ENCODE results near the gene BBX.
"Not testable (repeated sequence)": the region's sequence is repeated elsewhere in the genome, so short reads cannot be mapped to it uniquely, and the experiment has no call there.

Gene BBX

GRCh38 chr3:107683447-107683846 lies 160.7 kb downstream of the BBX start:
- Histone ChIP-seq H3K4me3 (ENCODE audit: low read length in 2 of 2) (no peak overlapping the region), H3K27me3 (ENCODE audit: control insufficient read depth in 1 of 2, insufficient read depth in 2 of 2, low read length in 2 of 2) (no peaks in the 10 kb centered on the region), H3K4me1 (ENCODE audit: control insufficient read depth, insufficient read depth, low read length) (no peaks in the 10 kb centered on the region), H3K36me3 (ENCODE audit: control insufficient read depth in 2 of 2, insufficient read depth in 2 of 2, low read length in 2 of 2) (no peaks in the 10 kb centered on the region), H3K9ac (ENCODE audit: low read length in 2 of 2) (no peak overlapping the region), H3K27ac (ENCODE audit: low read length) (no peak overlapping the region), H3K9me3 (ENCODE audit: control insufficient read depth in 2 of 2, low read length in 2 of 2) (no peaks in the 10 kb centered on the region)

GRCh38 chr3:107684431-107684925 lies 161.7 kb downstream of the BBX start:
- no peaks in the 10 kb centered on the region for H3K27me3 ChIP-seq (ENCODE audit: control insufficient read depth in 1 of 2, insufficient read depth in 2 of 2, low read length in 2 of 2)
- no peaks in the 10 kb centered on the region for H3K4me1 ChIP-seq (ENCODE audit: control insufficient read depth, insufficient read depth, low read length)
- no peak overlapping the region for H3K9ac ChIP-seq (ENCODE audit: low read length in 2 of 2)
- H3K27ac ChIP-seq (ENCODE audit: low read length) = no peak overlapping the region
- no peak overlapping the region for H3K4me3 ChIP-seq (ENCODE audit: low read length in 2 of 2)
- H3K36me3 ChIP-seq (ENCODE audit: control insufficient read depth in 2 of 2, insufficient read depth in 2 of 2, low read length in 2 of 2) = no peaks in the 10 kb centered on the region
- H3K9me3 ChIP-seq (ENCODE audit: control insufficient read depth in 2 of 2, low read length in 2 of 2) = no peaks in the 10 kb centered on the region

- Histone ChIP-seq H3K27ac (ENCODE audit: low read length) (no peak overlapping the region), H3K36me3 (ENCODE audit: control insufficient read depth in 2 of 2, insufficient read depth in 2 of 2, low read length in 2 of 2) (no peaks in the 10 kb centered on the region), H3K4me3 (ENCODE audit: low read length in 2 of 2) (no peak overlapping the region), H3K9ac (ENCODE audit: low read length in 2 of 2) (no peak overlapping the region), H3K4me1 (ENCODE audit: control insufficient read depth, insufficient read depth, low read length) (no peaks in the 10 kb centered on the region), H3K27me3 (ENCODE audit: control insufficient read depth in 1 of 2, insufficient read depth in 2 of 2, low read length in 2 of 2) (no peaks in the 10 kb centered on the region), H3K9me3 (ENCODE audit: control insufficient read depth in 2 of 2, low read length in 2 of 2) (no peaks in the 10 kb centered on the region)
Observed at GRCh38 chr3:107685383-107685782, 162.6 kb downstream of the BBX start.

GRCh38 chr3:107687056-107687581 lies 164.4 kb downstream of the BBX start:
- Histone ChIP-seq H3K4me3 (ENCODE audit: low read length in 2 of 2) (no peak overlapping the region), H3K9ac (ENCODE audit: low read length in 2 of 2) (no peak overlapping the region), H3K4me1 (ENCODE audit: control insufficient read depth, insufficient read depth, low read length) (no peaks in the 10 kb centered on the region), H3K36me3 (ENCODE audit: control insufficient read depth in 2 of 2, insufficient read depth in 2 of 2, low read length in 2 of 2) (no peaks in the 10 kb centered on the region), H3K27me3 (ENCODE audit: control insufficient read depth in 1 of 2, insufficient read depth in 2 of 2, low read length in 2 of 2) (no peaks in the 10 kb centered on the region), H3K9me3 (ENCODE audit: control insufficient read depth in 2 of 2, low read length in 2 of 2) (no peaks in the 10 kb centered on the region), H3K27ac (ENCODE audit: low read length) (no peak overlapping the region)

- no peaks in the 10 kb centered on the region for H3K9me3 ChIP-seq (ENCODE audit: control insufficient read depth in 2 of 2, low read length in 2 of 2)
- no peaks in the 10 kb centered on the region for H3K4me1 ChIP-seq (ENCODE audit: control insufficient read depth, insufficient read depth, low read length)
- no peaks in the 10 kb centered on the region for H3K36me3 ChIP-seq (ENCODE audit: control insufficient read depth in 2 of 2, insufficient read depth in 2 of 2, low read length in 2 of 2)
- H3K4me3 ChIP-seq (ENCODE audit: low read length in 2 of 2) = no peak overlapping the region
- H3K27ac ChIP-seq (ENCODE audit: low read length) = no peak overlapping the region
- H3K27me3 ChIP-seq (ENCODE audit: control insufficient read depth in 1 of 2, insufficient read depth in 2 of 2, low read length in 2 of 2) = no peaks in the 10 kb centered on the region
- H3K9ac ChIP-seq (ENCODE audit: low read length in 2 of 2) = no peak overlapping the region
Observed at GRCh38 chr3:107689355-107689754, 166.6 kb downstream of the BBX start.

- no peaks in the 10 kb centered on the region for H3K9me3 ChIP-seq (ENCODE audit: control insufficient read depth in 2 of 2, low read length in 2 of 2)
- no peaks in the 10 kb centered on the region for H3K36me3 ChIP-seq (ENCODE audit: control insufficient read depth in 2 of 2, insufficient read depth in 2 of 2, low read length in 2 of 2)
- no peaks in the 10 kb centered on the region for H3K27me3 ChIP-seq (ENCODE audit: control insufficient read depth in 1 of 2, insufficient read depth in 2 of 2, low read length in 2 of 2)
- no peaks in the 10 kb centered on the region for H3K4me1 ChIP-seq (ENCODE audit: control insufficient read depth, insufficient read depth, low read length)
- no peak overlapping the region for H3K27ac ChIP-seq (ENCODE audit: low read length)
- no peak overlapping the region for H3K9ac ChIP-seq (ENCODE audit: low read length in 2 of 2)
- H3K4me3 ChIP-seq (ENCODE audit: low read length in 2 of 2) = no peak overlapping the region
Observed at GRCh38 chr3:107690522-107691138, 167.9 kb downstream of the BBX start.

GRCh38 chr3:107691984-107692383 lies 169.2 kb downstream of the BBX start:
- not testable (repeated sequence) for H3K9me3 ChIP-seq (ENCODE audit: control insufficient read depth in 2 of 2, low read length in 2 of 2); H3K27ac ChIP-seq (ENCODE audit: low read length); H3K36me3 ChIP-seq (ENCODE audit: control insufficient read depth in 2 of 2, insufficient read depth in 2 of 2, low read length in 2 of 2); H3K9ac ChIP-seq (ENCODE audit: low read length in 2 of 2); H3K27me3 ChIP-seq (ENCODE audit: control insufficient read depth in 1 of 2, insufficient read depth in 2 of 2, low read length in 2 of 2); H3K4me3 ChIP-seq (ENCODE audit: low read length in 2 of 2); H3K4me1 ChIP-seq (ENCODE audit: control insufficient read depth, insufficient read depth, low read length)

- not testable (repeated sequence) for H3K4me1 ChIP-seq (ENCODE audit: control insufficient read depth, insufficient read depth, low read length); H3K27me3 ChIP-seq (ENCODE audit: control insufficient read depth in 1 of 2, insufficient read depth in 2 of 2, low read length in 2 of 2); H3K9ac ChIP-seq (ENCODE audit: low read length in 2 of 2); H3K36me3 ChIP-seq (ENCODE audit: control insufficient read depth in 2 of 2, insufficient read depth in 2 of 2, low read length in 2 of 2); H3K4me3 ChIP-seq (ENCODE audit: low read length in 2 of 2); H3K9me3 ChIP-seq (ENCODE audit: control insufficient read depth in 2 of 2, low read length in 2 of 2); H3K27ac ChIP-seq (ENCODE audit: low read length)
Observed at GRCh38 chr3:107697348-107697747, 174.6 kb downstream of the BBX start.

GRCh38 chr3:107697855-107698254 lies 175.1 kb downstream of the BBX start:
- not testable (repeated sequence) for H3K27ac ChIP-seq (ENCODE audit: low read length)

GRCh38 chr3:107699682-107700081 lies 176.9 kb downstream of the BBX start:
- no peaks in the 10 kb centered on the region for H3K36me3 ChIP-seq (ENCODE audit: control insufficient read depth in 2 of 2, insufficient read depth in 2 of 2, low read length in 2 of 2)
- H3K4me3 ChIP-seq (ENCODE audit: low read length in 2 of 2) = no peak overlapping the region
- no peaks in the 10 kb centered on the region for H3K27me3 ChIP-seq (ENCODE audit: control insufficient read depth in 1 of 2, insufficient read depth in 2 of 2, low read length in 2 of 2)
- no peak overlapping the region for H3K9ac ChIP-seq (ENCODE audit: low read length in 2 of 2)
- no peaks in the 10 kb centered on the region for H3K4me1 ChIP-seq (ENCODE audit: control insufficient read depth, insufficient read depth, low read length)
- H3K9me3 ChIP-seq (ENCODE audit: control insufficient read depth in 2 of 2, low read length in 2 of 2) = no peaks in the 10 kb centered on the region
- no peak overlapping the region for H3K27ac ChIP-seq (ENCODE audit: low read length)

More at GRCh38 chr3:107697855-107698254, 175.1 kb downstream of the BBX start:
- not testable (repeated sequence) for H3K9ac ChIP-seq (ENCODE audit: low read length in 2 of 2); H3K27me3 ChIP-seq (ENCODE audit: control insufficient read depth in 1 of 2, insufficient read depth in 2 of 2, low read length in 2 of 2); H3K4me1 ChIP-seq (ENCODE audit: control insufficient read depth, insufficient read depth, low read length); H3K36me3 ChIP-seq (ENCODE audit: control insufficient read depth in 2 of 2, insufficient read depth in 2 of 2, low read length in 2 of 2); H3K9me3 ChIP-seq (ENCODE audit: control insufficient read depth in 2 of 2, low read length in 2 of 2)
- H3K4me3 ChIP-seq (ENCODE audit: low read length in 2 of 2) = peak overlapping the region in 1 of 2 donors; percentile 8

GRCh38 chr3:107701299-107701698 lies 178.5 kb downstream of the BBX start:
- no peaks in the 10 kb centered on the region for H3K4me1 ChIP-seq (ENCODE audit: control insufficient read depth, insufficient read depth, low read length)
- no peak overlapping the region for H3K27ac ChIP-seq (ENCODE audit: low read length)
- H3K9ac ChIP-seq (ENCODE audit: low read length in 2 of 2) = no peak overlapping the region
- H3K4me3 ChIP-seq (ENCODE audit: low read length in 2 of 2) = no peak overlapping the region
- no peaks in the 10 kb centered on the region for H3K27me3 ChIP-seq (ENCODE audit: control insufficient read depth in 1 of 2, insufficient read depth in 2 of 2, low read length in 2 of 2)
- no peaks in the 10 kb centered on the region for H3K36me3 ChIP-seq (ENCODE audit: control insufficient read depth in 2 of 2, insufficient read depth in 2 of 2, low read length in 2 of 2)
- no peaks in the 10 kb centered on the region for H3K9me3 ChIP-seq (ENCODE audit: control insufficient read depth in 2 of 2, low read length in 2 of 2)

Measured in stomach smooth muscle (tissue), 2 donors.